RPMI7951 (cell line): ENCODE data around the gene BHLHA9. TPM values are rescaled to one million over a fixed set of nuclear protein-coding genes. Genes with fewer than 3 reads are reported as not detected.
A peak's percentile ranks its signal among the peaks of the same experiment; 100 is the strongest.
"Not testable (repeated sequence)": the region's sequence is repeated elsewhere in the genome, so short reads cannot be mapped to it uniquely, and the experiment has no call there.

ENCODE experiments used
- DNase-seq: peaks from one replicate; pipeline ENCODE4 v3.0.0-alpha.2; 2012; ENCODE audit warnings: low read depth
- total RNA-seq: library from RNA; depleted of rRNA; stranded (reverse); fragments of >200 nt; shearing (Covaris generic); gene quantifications from 2 replicates; pipeline ENCODE4 v1.2.3, GENCODE V29; 2014; rRNA removed

Gene BHLHA9
- total RNA-seq = not detected in 2 replicates

GRCh38 chr17:1270210-1271029, at the start of gene BHLHA9:
Gene BHLHA9, plus strand, starts transcription at chr17:1270444. Its CDS starts 120 bp downstream, at chr17:1270564.
- no peak for DNase-seq

- no peak for DNase-seq
These were observed 49.0 kb upstream of the BHLHA9 start for GRCh38 chr17:1221209-1221608.

- DNase-seq = no peak
These were observed 47.9 kb upstream of the BHLHA9 start for GRCh38 chr17:1222321-1222720.

- DNase-seq = no peak
These were observed 46.6 kb upstream of the BHLHA9 start for GRCh38 chr17:1223662-1224061.

GRCh38 chr17:1224330-1224729, 45.9 kb upstream of the BHLHA9 start:
- DNase-seq = no peak

- no peak for DNase-seq
These were observed 43.9 kb upstream of the BHLHA9 start for GRCh38 chr17:1226308-1226707.

GRCh38 chr17:1227365-1227764, 42.9 kb upstream of the BHLHA9 start:
- DNase-seq = no peak

GRCh38 chr17:1227917-1228780, 42.1 kb upstream of the BHLHA9 start:
- DNase-seq = no peak

- DNase-seq = no peak
These were observed 41.4 kb upstream of the BHLHA9 start for GRCh38 chr17:1228781-1229348.

- DNase-seq = no peak
These were observed 40.8 kb upstream of the BHLHA9 start for GRCh38 chr17:1229349-1229899.

- DNase-seq = no peak
These were observed 40.2 kb upstream of the BHLHA9 start for GRCh38 chr17:1229900-1230501.

GRCh38 chr17:1231456-1231855, 38.8 kb upstream of the BHLHA9 start:
- no peak for DNase-seq

- DNase-seq = no peak
These were observed 37.9 kb upstream of the BHLHA9 start for GRCh38 chr17:1232331-1232730.

GRCh38 chr17:1232786-1233185, 37.5 kb upstream of the BHLHA9 start:
- DNase-seq = no peak

GRCh38 chr17:1234455-1234854, 35.8 kb upstream of the BHLHA9 start:
- DNase-seq = no peak

GRCh38 chr17:1237471-1237870, 32.8 kb upstream of the BHLHA9 start:
- DNase-seq = no peak

- DNase-seq = peak; percentile 42
These were observed 31.0 kb upstream of the BHLHA9 start for GRCh38 chr17:1239210-1239609.

- not testable (repeated sequence) for DNase-seq
These were observed 29.8 kb upstream of the BHLHA9 start for GRCh38 chr17:1240426-1240825.

GRCh38 chr17:1241929-1242328, 28.3 kb upstream of the BHLHA9 start:
- no peak for DNase-seq

GRCh38 chr17:1244606-1245012, 25.6 kb upstream of the BHLHA9 start:
- DNase-seq = no peak

GRCh38 chr17:1251866-1252608, 18.2 kb upstream of the BHLHA9 start:
- DNase-seq = no peak
